Liver (tissue), 9 donors: ENCODE measurements around the gene CRADD. TPM values are rescaled to one million over a fixed set of nuclear protein-coding genes. Genes with fewer than 3 reads are reported as not detected.

ENCODE experiments used
- DNase-seq: peaks from one replicate; pipeline ENCODE4 v3.0.0-alpha.2; 2017; ENCODE audit warnings: low spot score
- H3K27ac ChIP-seq, 2 donors: one replicate each; pipeline ENCODE4 v1.7.0; 2013; ENCODE audit warnings: inconsistent platforms in 2 of 2, low read length in 2 of 2, control low read depth in 1 of 2, low read depth in 1 of 2, mild to moderate bottlenecking in 1 of 2
- H3K27me3 ChIP-seq, 4 donors: one replicate each; pipeline versions ENCODE4 v1.6.1 to v1.7.0; 2013; ENCODE audit warnings: low read length in 3 of 4, inconsistent platforms in 1 of 4, mild to moderate bottlenecking in 1 of 4, moderate library complexity in 1 of 4; ENCODE audit not compliant: control insufficient read depth in 4 of 4, insufficient read depth in 4 of 4
- H3K36me3 ChIP-seq, 4 donors: one replicate each; pipeline versions ENCODE4 v1.6.1 to v1.7.0; 2013; ENCODE audit warnings: low read length in 3 of 4, mild to moderate bottlenecking in 3 of 4, low read depth in 1 of 4, moderate library complexity in 1 of 4; ENCODE audit not compliant: control insufficient read depth in 4 of 4, insufficient read depth in 3 of 4
- H3K4me1 ChIP-seq, 4 donors: one replicate each; pipeline versions ENCODE4 v1.6.1 to v1.7.0; 2013; ENCODE audit warnings: low read length in 3 of 4, mild to moderate bottlenecking in 3 of 4, moderate library complexity in 1 of 4; ENCODE audit not compliant: control insufficient read depth in 4 of 4, insufficient read depth in 4 of 4
- H3K4me3 ChIP-seq, 3 donors: one replicate each; pipeline versions ENCODE4 v1.6.1 to v1.7.0; 2013; ENCODE audit warnings: low read length in 3 of 3, control low read depth in 1 of 3, low read depth in 1 of 3, mild to moderate bottlenecking in 1 of 3
- H3K9ac ChIP-seq, 2 donors: one replicate each; pipeline ENCODE4 v1.7.0; 2013; ENCODE audit warnings: low read length in 2 of 2, mild to moderate bottlenecking in 2 of 2, moderate library complexity in 2 of 2, control low read depth in 1 of 2, low read depth in 1 of 2
- H3K9me3 ChIP-seq, 4 donors: one replicate each; pipeline versions ENCODE4 v1.6.1 to v1.7.0; 2013; ENCODE audit warnings: low read length in 3 of 4; ENCODE audit not compliant: control insufficient read depth in 4 of 4
- ATF3 ChIP-seq: IDR thresholded peaks from 2 replicates; pipeline ENCODE4 v1.6.1; 2016; ENCODE audit warnings: antibody characterized with exemption
- CTCF ChIP-seq: fragments of 150-350 bp; IDR thresholded peaks from 2 replicates; pipeline ENCODE4 v1.5.1; 2017; ENCODE audit warnings: improper control_type of control experiment, low read depth, low read length; ENCODE audit not compliant: missing input control
- EGR1 ChIP-seq, 2 donors: IDR thresholded peaks; 2 replicates each; pipeline ENCODE4 v1.6.1; 2016 to 2018; ENCODE audit warnings: antibody characterized with exemption in 2 of 2, low read depth in 2 of 2
- FOXA1 ChIP-seq: IDR thresholded peaks from 2 replicates; pipeline ENCODE4 v1.6.1; 2016; ENCODE audit warnings: antibody characterized with exemption
- FOXA2 ChIP-seq: IDR thresholded peaks from 2 replicates; pipeline ENCODE4 v1.6.1; 2016; ENCODE audit warnings: antibody characterized with exemption
- GABPA ChIP-seq, 2 donors: IDR thresholded peaks in 1 of 2; conservative IDR thresholded peaks in 1 of 2; 2 replicates each; pipeline ENCODE4 v1.6.1; 2016; ENCODE audit warnings: antibody characterized with exemption in 2 of 2, mild to moderate bottlenecking in 1 of 2, moderate library complexity in 1 of 2
- HNF4A ChIP-seq, 2 donors: conservative IDR thresholded peaks; 2 replicates each; pipeline ENCODE4 v1.6.1; 2016; ENCODE audit warnings: antibody characterized with exemption in 2 of 2, mild to moderate bottlenecking in 2 of 2
- HNF4G ChIP-seq: IDR thresholded peaks from 2 replicates; pipeline ENCODE4 v1.6.1; 2016; ENCODE audit warnings: antibody characterized with exemption
- JUND ChIP-seq, 2 donors: IDR thresholded peaks; 2 replicates each; pipeline ENCODE4 v1.6.1; 2016; ENCODE audit warnings: antibody characterized with exemption in 2 of 2
- MAX ChIP-seq: IDR thresholded peaks from 2 replicates; pipeline ENCODE4 v1.6.1; 2016; ENCODE audit warnings: antibody characterized with exemption
- NR2F2 ChIP-seq: IDR thresholded peaks from 2 replicates; pipeline ENCODE4 v1.6.1; 2016; ENCODE audit warnings: antibody characterized with exemption
- RAD21 ChIP-seq, 2 donors: IDR thresholded peaks; 2 replicates each; pipeline ENCODE4 v1.6.1; 2016; ENCODE audit warnings: antibody characterized with exemption in 2 of 2, mild to moderate bottlenecking in 2 of 2
- REST ChIP-seq: IDR thresholded peaks from 2 replicates; pipeline ENCODE4 v1.6.1; 2016; ENCODE audit warnings: antibody characterized with exemption, mild to moderate bottlenecking
- RXRA ChIP-seq, 2 donors: IDR thresholded peaks; 2 replicates each; pipeline ENCODE4 v1.6.1; 2017 to 2018; ENCODE audit warnings: antibody characterized with exemption in 2 of 2, mild to moderate bottlenecking in 1 of 2
- SP1 ChIP-seq: IDR thresholded peaks from 2 replicates; pipeline ENCODE4 v1.6.1; 2018; ENCODE audit warnings: antibody characterized with exemption, mild to moderate bottlenecking
- TAF1 ChIP-seq: conservative IDR thresholded peaks from 2 replicates; pipeline ENCODE4 v1.6.1; 2016; ENCODE audit warnings: antibody characterized with exemption, mild to moderate bottlenecking
- YY1 ChIP-seq: IDR thresholded peaks from 2 replicates; pipeline ENCODE4 v1.6.1; 2016; ENCODE audit warnings: antibody characterized with exemption, mild to moderate bottlenecking
- ZBTB33 ChIP-seq: IDR thresholded peaks from 2 replicates; pipeline ENCODE4 v1.6.1; 2016; ENCODE audit warnings: antibody characterized with exemption
- WGBS: extraction: QIAGEN DNeasy Blood & Tissue Kit; methylation state at CpG from one replicate; pipeline ENCODE4 v1.1.7; 2013; 5-methylcytosine and 5-hydroxymethylcytosine counted together
- polyA plus RNA-seq, 2 donors: library from polyadenylated mRNA; stranded (reverse) in 1 of 2; unstranded in 1 of 2; fragments of 200-250 nt in 1 of 2; fragments of >200 nt in 1 of 2; fragmentation: Nextera tagmentation in 1 of 2; extraction: Ambion mirVana in 1 of 2; gene quantifications; one replicate each; pipeline versions ENCODE4 v1.2.1 to v1.2.3, GENCODE V29; 2013 to 2015
- total RNA-seq, 2 donors: library from RNA; depleted of rRNA; stranded (reverse); fragments of >200 nt; gene quantifications; one replicate each; pipeline ENCODE4 v1.2.3, GENCODE V29; 2014
- donor health status: healthy.
- donor health status: healthy.
- donor health status: healthy.
- donor health status: healthy.
- donor health status: healthy.

Gene CRADD
- total and polyA plus RNA-seq, 4 donors, result 19.4 to 48.9 (median 29.6) TPM

GRCh38 chr12:93746572-93747168 lies 69.5 kb downstream of the CRADD start:
- Histone ChIP-seq H3K9me3 (no peaks in the 10 kb centered on the region), H3K9ac (peak overlapping the region in 1 of 2 donors; percentile 9), H3K36me3 (no peaks in the 10 kb centered on the region), H3K4me3 (no peak overlapping the region), H3K4me1 (peaks cover 5 to 55% (median 23%) of the 10 kb centered on the region in 4 donors), H3K27me3 (no peaks in the 10 kb centered on the region), H3K27ac (peak overlapping the region in 1 of 2 donors; percentile 62)
- TF ChIP-seq MAX, result no peak
- peak; percentile 65 to 84 for TF ChIP-seq RXRA (IDR thresholded peaks at IDR 0.05)
- 45% methylated on average over 4 of the region's 4 CpGs for WGBS
- no peak for DNase-seq

GRCh38 chr12:93748672-93749383 lies 71.7 kb downstream of the CRADD start:
- Histone ChIP-seq H3K27ac (no peak overlapping the region), H3K9ac (no peak overlapping the region), H3K36me3 (no peaks in the 10 kb centered on the region), H3K4me3 (no peak overlapping the region), H3K27me3 (no peaks in the 10 kb centered on the region), H3K9me3 (no peaks in the 10 kb centered on the region), H3K4me1 (peaks cover 5 to 41% (median 19%) of the 10 kb centered on the region in 4 donors)
- TF ChIP-seq CTCF (no peak), GABPA (IDR thresholded peaks at IDR 0.05 in 1 of 2, conservative IDR thresholded peaks at IDR 0.05 in 1 of 2) (no peak), ATF3 (no peak), RAD21 (IDR thresholded peaks at IDR 0.05) (no peak), FOXA1 (no peak), TAF1 (no peak), EGR1 (IDR thresholded peaks at IDR 0.05; ENCODE audit: low read depth in 2 of 2) (no peak), RXRA (IDR thresholded peaks at IDR 0.05) (no peak), ZBTB33 (no peak), HNF4G (no peak), JUND (IDR thresholded peaks at IDR 0.05) (no peak), MAX (no peak), HNF4A (conservative IDR thresholded peaks at IDR 0.05) (no peak), FOXA2 (no peak), NR2F2 (no peak), REST (no peak), YY1 (no peak), SP1 (no peak)
- no peak for DNase-seq
- WGBS, result 98% methylated on average over 2 of the region's 2 CpGs
